CD4-positive, alpha-beta memory T cell (primary cell): ENCODE measurements around the gene ABCC1. TPM values are rescaled to one million over a fixed set of nuclear protein-coding genes. Genes with fewer than 3 reads are reported as not detected.
"Not testable (repeated sequence)": the region's sequence is repeated elsewhere in the genome, so short reads cannot be mapped to it uniquely, and the experiment has no call there.

ENCODE experiments used
- CTCF ChIA-PET: fragments of 350-600 bp; sonication (Branson Sonifier 250); formaldehyde crosslinking; loops from one replicate; lab custom pipeline; 2021; ENCODE audit warnings: inconsistent platforms; ENCODE audit not compliant: partially characterized antibody; lab: Charles Lee
- POLR2A ChIA-PET: fragments of 350-600 bp; sonication (Branson Sonifier 250); formaldehyde crosslinking; loops from one replicate; lab custom pipeline; 2021; ENCODE audit not compliant: partially characterized antibody; lab: Charles Lee
- DNase-seq, 5 donors: peaks; one replicate each; pipeline versions ENCODE4 v3.0.0 to v3.0.0-alpha.2; 2020 to 2022; ENCODE audit warnings: mixed read lengths in 1 of 5
- H3K27ac ChIP-seq: one replicate; pipeline ENCODE4 v1.7.0; 2013; ENCODE audit warnings: low read depth, low read length
- H3K27me3 ChIP-seq: 2 replicates; pipeline ENCODE4 v1.7.0; 2013; ENCODE audit warnings: mild to moderate bottlenecking, low read length, moderate library complexity; ENCODE audit not compliant: insufficient read depth
- H3K36me3 ChIP-seq: 2 replicates; pipeline ENCODE4 v1.7.0; 2013; ENCODE audit warnings: mild to moderate bottlenecking, low read length, moderate library complexity; ENCODE audit not compliant: insufficient read depth
- H3K4me1 ChIP-seq: 2 replicates; pipeline ENCODE4 v1.7.0; 2013; ENCODE audit warnings: mild to moderate bottlenecking, low read length, moderate library complexity; ENCODE audit not compliant: insufficient read depth
- H3K4me3 ChIP-seq, 2 donors: one replicate each; pipeline ENCODE4 v1.7.0; 2013; ENCODE audit warnings: low read length in 2 of 2, mild to moderate bottlenecking in 1 of 2
- H3K9me3 ChIP-seq, 2 donors: one replicate each; pipeline ENCODE4 v1.7.0; 2013; ENCODE audit warnings: low read length in 2 of 2, control low read depth in 1 of 2; ENCODE audit not compliant: control insufficient read depth in 1 of 2
- H3K27ac Mint-ChIP-seq, 7 donors: one replicate each; pipeline ENCODE4 v1.8.0; 2020 to 2021; ENCODE audit warnings: mixed read lengths in 7 of 7, mild to moderate bottlenecking in 6 of 7, inconsistent platforms in 3 of 7, moderate library complexity in 3 of 7
- H3K27me3 Mint-ChIP-seq, 2 donors: one replicate each; pipeline ENCODE4 v1.8.0; 2020 to 2021; ENCODE audit warnings: mixed read lengths in 2 of 2
- H3K36me3 Mint-ChIP-seq, 2 donors: one replicate each; pipeline ENCODE4 v1.8.0; 2020 to 2021; ENCODE audit warnings: mixed read lengths in 2 of 2, inconsistent platforms in 1 of 2, mild to moderate bottlenecking in 1 of 2
- H3K4me1 Mint-ChIP-seq, 4 donors: one replicate each; pipeline ENCODE4 v1.8.0; 2020 to 2021; ENCODE audit warnings: mixed read lengths in 4 of 4, mild to moderate bottlenecking in 1 of 4
- H3K4me3 Mint-ChIP-seq, 8 donors: one replicate each; pipeline ENCODE4 v1.8.0; 2020 to 2021; ENCODE audit warnings: mixed read lengths in 8 of 8, mild to moderate bottlenecking in 7 of 8, moderate library complexity in 6 of 8, inconsistent platforms in 3 of 8
- H3K9me3 Mint-ChIP-seq, 8 donors: one replicate each; pipeline ENCODE4 v1.8.0; 2020 to 2021; ENCODE audit warnings: mixed read lengths in 8 of 8, mild to moderate bottlenecking in 5 of 8, inconsistent platforms in 3 of 8, moderate library complexity in 1 of 8
- intact Hi-C: fragments of 100-400 bp; cut with micrococcal nuclease; formaldehyde crosslinking; loops from one replicate; pipeline ENCODE4 v1.15.1; 2023
- polyA plus RNA-seq, 2 donors: library from polyadenylated mRNA; unstranded; fragments of 300-500 nt; fragmentation: Illumina TruSeq; gene quantifications; one replicate each; pipeline ENCODE4 v1.2.3, GENCODE V29; 2021
- total RNA-seq, 2 experiments: library from RNA; stranded (reverse); gene quantifications; one replicate each; pipeline ENCODE4 v1.2.3, GENCODE V29; 2021

Gene ABCC1
- total and polyA plus RNA-seq, 4 experiments from 2014 or later, result 1.9 to 69.9 (median 34.2) TPM

- intact Hi-C loops, result no loop called here
- peaks cover 57 to 60% of the 10 kb centered on the region in 2 donors for H3K36me3 Mint-ChIP-seq
- H3K4me3 Mint-ChIP-seq, result no peak overlapping the region
- H3K4me1 Mint-ChIP-seq, result peaks cover 22 to 53% (median 38%) of the 10 kb centered on the region in 4 donors
- Histone ChIP-seq H3K27ac (no peak overlapping the region), H3K4me1 (peaks cover 2% of the 10 kb centered on the region), H3K9me3 (peaks cover 6 to 10% of the 10 kb centered on the region in 2 donors), H3K27me3 (no peaks in the 10 kb centered on the region), H3K4me3 (no peak overlapping the region), H3K36me3 (peaks cover 5% of the 10 kb centered on the region)
- DNase-seq, result no peak
- no peak overlapping the region for H3K27ac Mint-ChIP-seq
- CTCF ChIA-PET, result no interaction called here
- POLR2A ChIA-PET, result no interaction called here
- no peaks in the 10 kb centered on the region for H3K27me3 Mint-ChIP-seq
- H3K9me3 Mint-ChIP-seq, result peaks cover 0 to 43% (median 31%) of the 10 kb centered on the region in 8 donors
Observed at GRCh38 chr16:15981382-15981781, 32.0 kb downstream of the ABCC1 start.

DNA sequence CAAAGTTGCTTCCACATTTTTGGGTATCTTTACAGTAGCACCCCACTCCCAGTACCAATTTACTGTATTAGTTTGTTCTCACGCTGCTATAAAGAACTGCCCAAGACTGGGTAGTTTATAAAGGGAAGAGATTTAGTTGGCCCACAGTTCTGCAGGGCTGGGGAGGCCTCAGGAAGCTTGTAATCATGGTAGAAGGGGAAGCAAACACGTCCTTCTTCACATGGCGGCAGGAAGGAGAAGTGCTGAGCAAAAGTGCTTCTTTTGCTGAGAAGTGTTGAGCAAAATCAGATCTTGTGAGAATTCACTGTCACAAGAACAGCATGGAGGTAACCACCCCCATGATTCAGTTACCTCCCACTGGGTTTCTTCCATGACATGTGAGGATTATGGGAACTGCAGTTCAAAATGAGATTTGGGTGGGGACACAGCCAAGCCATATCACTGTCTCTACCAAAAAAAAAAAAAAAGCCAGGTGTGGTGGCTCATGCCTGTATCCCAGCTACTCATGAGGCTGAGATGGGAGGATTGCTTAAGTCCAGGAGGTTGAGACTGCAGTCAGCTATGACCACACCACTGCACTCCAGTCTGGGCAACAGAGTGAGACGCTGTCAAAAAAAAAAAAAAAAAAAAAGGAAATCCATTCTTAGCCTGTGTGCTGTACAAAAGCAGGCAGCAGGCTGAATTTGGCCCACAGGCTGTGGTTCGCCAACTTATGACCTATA is 32.9 kb downstream of the ABCC1 start:
- H3K9me3 ChIP-seq, result peaks cover 6 to 10% of the 10 kb centered on the region in 2 donors
- Mint-ChIP-seq H3K4me3 (peak overlapping the region in 1 of 8 donors; percentile 29), H3K36me3 (peaks cover 50 to 59% of the 10 kb centered on the region in 2 donors), H3K4me1 (peaks cover 22 to 58% (median 43%) of the 10 kb centered on the region in 4 donors), H3K9me3 (peaks cover 0 to 43% (median 31%) of the 10 kb centered on the region in 8 donors)
- H3K27ac ChIP-seq, H3K27me3 Mint-ChIP-seq, DNase-seq, H3K36me3 ChIP-seq, CTCF ChIA-PET, H3K27me3 ChIP-seq, H3K4me1 ChIP-seq, H3K27ac Mint-ChIP-seq, H3K4me3 ChIP-seq, intact Hi-C loops, POLR2A ChIA-PET: not testable (repeated sequence)

GRCh38 chr16:15983898-15984297 is 34.5 kb downstream of the ABCC1 start:
- Mint-ChIP-seq H3K27me3 (no peaks in the 10 kb centered on the region), H3K27ac (peak overlapping the region in 2 of 7 donors; percentile 16 to 19), H3K4me3 (no peak overlapping the region), H3K36me3 (peaks cover 35 to 50% of the 10 kb centered on the region in 2 donors), H3K4me1 (peaks cover 24 to 58% (median 47%) of the 10 kb centered on the region in 4 donors), H3K9me3 (peaks cover 0 to 33% (median 24%) of the 10 kb centered on the region in 8 donors)
- Histone ChIP-seq H3K4me3 (no peak overlapping the region), H3K27ac (no peak overlapping the region), H3K36me3 (peaks cover 5% of the 10 kb centered on the region), H3K27me3 (no peaks in the 10 kb centered on the region), H3K9me3 (peaks cover 6 to 10% of the 10 kb centered on the region in 2 donors), H3K4me1 (peaks cover 18% of the 10 kb centered on the region)
- no peak for DNase-seq
- CTCF ChIA-PET, result no interaction called here
- intact Hi-C loops, result no loop called here
- POLR2A ChIA-PET, result interaction anchor here (1.4 kb wide), 1 partner anchor 23 kb away, joined by 3 read pairs; no protein-coding TSS in a partner anchor

GRCh38 chr16:15985144-15985543 is 35.7 kb downstream of the ABCC1 start:
- H3K9me3 Mint-ChIP-seq, result peaks cover 0 to 24% (median 16%) of the 10 kb centered on the region in 8 donors
- intact Hi-C loops, result no loop called here
- peaks cover 6% of the 10 kb centered on the region in 2 donors for H3K9me3 ChIP-seq
- H3K27ac ChIP-seq, result no peak overlapping the region
- peaks cover 27 to 67% (median 48%) of the 10 kb centered on the region in 4 donors for H3K4me1 Mint-ChIP-seq
- ChIA-PET POLR2A (interaction anchor here (1.4 kb wide), 1 partner anchor 24 kb away, joined by 3 read pairs; no protein-coding TSS in a partner anchor), CTCF (no interaction called here)
- H3K27me3 Mint-ChIP-seq, result no peaks in the 10 kb centered on the region
- H3K27me3 ChIP-seq, result no peaks in the 10 kb centered on the region
- H3K4me1 ChIP-seq, result peaks cover 26% of the 10 kb centered on the region
- H3K36me3 Mint-ChIP-seq, result peaks cover 22 to 42% of the 10 kb centered on the region in 2 donors
- DNase-seq, result no peak
- no peak overlapping the region for H3K4me3 ChIP-seq
- H3K27ac Mint-ChIP-seq, result no peak overlapping the region
- no peak overlapping the region for H3K4me3 Mint-ChIP-seq
- peaks cover 5% of the 10 kb centered on the region for H3K36me3 ChIP-seq

DNA sequence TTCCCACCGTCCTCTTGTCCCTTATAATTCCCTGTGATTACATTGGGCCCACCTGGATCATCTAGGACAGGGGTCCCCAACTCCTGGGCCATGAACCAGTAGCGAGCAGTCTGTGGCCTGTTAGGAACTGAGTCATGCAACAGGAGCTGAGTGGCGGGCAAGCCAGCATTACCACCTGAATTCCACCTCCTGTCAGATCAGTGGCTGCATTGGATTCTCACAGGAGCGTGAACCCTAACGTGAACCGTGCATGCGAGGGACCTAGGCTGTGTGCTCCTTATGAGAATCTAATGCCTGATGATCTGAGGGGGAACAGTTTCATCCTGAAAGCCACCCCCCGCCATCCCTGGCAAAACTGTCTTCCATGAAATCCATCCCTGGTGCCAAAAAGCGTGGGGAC is 36.8 kb downstream of the ABCC1 start:
- intact Hi-C loops, result no loop called here

GRCh38 chr16:15988268-15989013 is 39.0 kb downstream of the ABCC1 start:
- Mint-ChIP-seq H3K9me3 (no peaks in the 10 kb centered on the region), H3K36me3 (peaks cover 18 to 33% of the 10 kb centered on the region in 2 donors), H3K4me3 (peak overlapping the region in 1 of 8 donors; percentile 13), H3K27me3 (no peaks in the 10 kb centered on the region), H3K27ac (peak overlapping the region; percentile 10 to 88 (median 36)), H3K4me1 (peaks cover 28 to 61% (median 54%) of the 10 kb centered on the region in 4 donors)
- no peak for DNase-seq
- intact Hi-C loops, result no loop called here
- Histone ChIP-seq H3K9me3 (no peaks in the 10 kb centered on the region), H3K27ac (no peak overlapping the region), H3K36me3 (no peaks in the 10 kb centered on the region), H3K4me1 (peaks cover 30% of the 10 kb centered on the region), H3K4me3 (no peak overlapping the region), H3K27me3 (no peaks in the 10 kb centered on the region)
- ChIA-PET POLR2A (no interaction called here), CTCF (no interaction called here)

More for the DNA sequence above, 36.8 kb downstream of the ABCC1 start:
- peaks cover 15 to 35% of the 10 kb centered on the region in 2 donors for H3K36me3 Mint-ChIP-seq
- peaks cover 26% of the 10 kb centered on the region for H3K4me1 ChIP-seq
- H3K27me3 Mint-ChIP-seq, result no peaks in the 10 kb centered on the region
- peak overlapping the region in 3 of 7 donors; percentile 53 to 75 (median 57) for H3K27ac Mint-ChIP-seq
- H3K4me1 Mint-ChIP-seq, result peaks cover 29 to 68% (median 48%) of the 10 kb centered on the region in 4 donors
- no peaks in the 10 kb centered on the region for H3K27me3 ChIP-seq
- no peak overlapping the region for H3K4me3 ChIP-seq
- no peak for DNase-seq
- H3K27ac ChIP-seq, result no peak overlapping the region
- peaks cover 3% of the 10 kb centered on the region for H3K36me3 ChIP-seq
- CTCF ChIA-PET, result no interaction called here
- H3K9me3 ChIP-seq, result peaks cover 2 to 4% of the 10 kb centered on the region in 2 donors
- peaks cover 0 to 13% (median 9%) of the 10 kb centered on the region in 8 donors for H3K9me3 Mint-ChIP-seq
- no peak overlapping the region for H3K4me3 Mint-ChIP-seq
- POLR2A ChIA-PET, result interaction anchor here (1.2 kb wide), 1 partner anchor 98 kb away, joined by 3 read pairs; the partner anchor contains the start of gene CEP20

DNA sequence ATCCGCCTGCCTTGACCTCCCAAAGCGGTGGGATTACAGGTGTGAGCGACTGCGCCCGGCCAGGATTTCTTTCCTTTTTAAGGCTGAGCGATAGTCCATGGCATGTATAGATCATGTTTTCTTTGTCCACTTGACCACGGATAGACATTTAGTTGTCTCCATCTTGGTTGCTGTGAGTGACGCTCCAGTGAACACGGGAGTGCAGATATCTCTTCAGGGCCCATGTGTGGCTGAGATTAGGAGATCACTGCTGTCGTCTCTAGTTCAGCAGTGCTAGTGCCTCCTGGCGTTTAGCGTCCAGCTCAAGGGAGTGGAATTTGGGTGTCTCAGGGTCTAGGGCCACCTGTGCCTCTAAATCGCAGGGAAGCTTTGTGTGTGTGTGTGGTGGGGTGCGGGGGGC is 41.5 kb downstream of the ABCC1 start:
- Mint-ChIP-seq H3K9me3 (no peaks in the 10 kb centered on the region), H3K27ac (peak overlapping the region in 1 of 7 donors; percentile 22), H3K27me3 (no peaks in the 10 kb centered on the region), H3K36me3 (peaks cover 18 to 38% of the 10 kb centered on the region in 2 donors), H3K4me3 (no peak overlapping the region), H3K4me1 (peaks cover 30 to 64% (median 56%) of the 10 kb centered on the region in 4 donors)
- Histone ChIP-seq H3K36me3 (peaks cover 7% of the 10 kb centered on the region), H3K4me3 (no peak overlapping the region), H3K27ac (no peak overlapping the region), H3K27me3 (no peaks in the 10 kb centered on the region), H3K4me1 (peaks cover 33% of the 10 kb centered on the region), H3K9me3 (no peaks in the 10 kb centered on the region)
- DNase-seq, result no peak
- CTCF ChIA-PET, result no interaction called here
- POLR2A ChIA-PET, result no interaction called here
- intact Hi-C loops, result no loop called here
